NCI-H2227 (cell line): ENCODE measurements around the gene KCNJ14.

Source experiments
- DNase-seq: peaks from one replicate; lab custom pipeline; 2025; ENCODE audit not compliant: unreplicated experiment; lab: John Stamatoyannopoulos, UW

Gene KCNJ14

GRCh38 chr19:48469934-48470680 lies 14.7 kb downstream of the KCNJ14 start:
- DNase-seq: no peak

GRCh38 chr19:48470856-48471255 lies 15.5 kb downstream of the KCNJ14 start:
- DNase-seq: no peak

GRCh38 chr19:48471836-48472235 lies 16.5 kb downstream of the KCNJ14 start:
- DNase-seq: no peak

GRCh38 chr19:48473161-48473966 lies 18.0 kb downstream of the KCNJ14 start:
- DNase-seq: no peak

GRCh38 chr19:48474084-48474592 lies 18.8 kb downstream of the KCNJ14 start:
- no peak for DNase-seq

- no peak for DNase-seq
Observed at GRCh38 chr19:48475369-48476068, 20.1 kb downstream of the KCNJ14 start.

- no peak for DNase-seq
Observed at GRCh38 chr19:48476176-48476575, 20.8 kb downstream of the KCNJ14 start.

- DNase-seq: no peak
Observed at GRCh38 chr19:48477067-48477685, 21.8 kb downstream of the KCNJ14 start.

- no peak for DNase-seq
Observed at GRCh38 chr19:48477698-48478338, 22.4 kb downstream of the KCNJ14 start.

- no peak for DNase-seq
Observed at GRCh38 chr19:48478339-48479256, 23.2 kb downstream of the KCNJ14 start.

- DNase-seq: no peak
Observed at GRCh38 chr19:48479686-48480085, 24.3 kb downstream of the KCNJ14 start.

GRCh38 chr19:48480183-48480557 lies 24.8 kb downstream of the KCNJ14 start:
- DNase-seq: no peak

GRCh38 chr19:48480558-48481500 lies 25.5 kb downstream of the KCNJ14 start:
- no peak for DNase-seq

- DNase-seq: no peak
Observed at GRCh38 chr19:48481846-48482639, 26.7 kb downstream of the KCNJ14 start.

- no peak for DNase-seq
Observed at GRCh38 chr19:48483301-48483700, 27.9 kb downstream of the KCNJ14 start.

- no peak for DNase-seq
Observed at GRCh38 chr19:48484247-48484893, 29.0 kb downstream of the KCNJ14 start.

- no peak for DNase-seq
Observed at GRCh38 chr19:48484931-48485612, 29.7 kb downstream of the KCNJ14 start.
